Measurements from ENCODE around the gene RNF103. TPM values are rescaled to one million over a fixed set of nuclear protein-coding genes. Genes with fewer than 3 reads are reported as not detected.

Gene RNF103
- total and polyA plus RNA-seq, 2 of the 13 experiments (the other 11 are each of a cell fraction or from before 2014, with no cell fraction given) = 19.8 to 21.1 TPM

GRCh38 chr2:86623494-86624266, at the start of gene RNF103 (continued):
- no peak; the same call in 1 of the 2 replicates for TF ChIP-seq TOPORS (CRISPR knock-in tag; IDR thresholded peaks at IDR 0.05)
- TF ChIP-seq TFE3 (CRISPR knock-in tag; IDR thresholded peaks at IDR 0.05) = peak; percentile 73
- TF ChIP-seq ZNF552 (CRISPR knock-in tag; IDR thresholded peaks at IDR 0.05; ENCODE audit: borderline replicate concordance) = peak; percentile 86
- TF ChIP-seq CEBPB (IDR thresholded peaks at IDR 0.05; ENCODE audit: borderline replicate concordance, low read depth, low read length) = no peak
- TF ChIP-seq SMAD9 (CRISPR knock-in tag; IDR thresholded peaks at IDR 0.05) = no peak
- TF ChIP-seq SP140L (CRISPR knock-in tag; IDR thresholded peaks at IDR 0.05; ENCODE audit: borderline replicate concordance) = no peak
- TF ChIP-seq ZSCAN25 (CRISPR knock-in tag; IDR thresholded peaks at IDR 0.05) = peak; percentile 68; the same call in 1 of the 2 replicates
- TF ChIP-seq JUND (CRISPR knock-in tag; IDR thresholded peaks at IDR 0.05) = no peak
- no peak for TF ChIP-seq PHB2 (IDR thresholded peaks at IDR 0.05; ENCODE audit: partially characterized antibody)
- TF ChIP-seq CEBPZ (IDR thresholded peaks at IDR 0.05; ENCODE audit: low read length) = no peak
- TF ChIP-seq DRAP1 (CRISPR knock-in tag; IDR thresholded peaks at IDR 0.05) = peak; percentile 99
- TF ChIP-seq ZNF530 (CRISPR knock-in tag; IDR thresholded peaks at IDR 0.05; ENCODE audit: low read depth) = 0 out of 2 replicates have a peak, but pooled peaks have one; percentile 38
- TF ChIP-seq HOXA3 (CRISPR knock-in tag; IDR thresholded peaks at IDR 0.05) = peak; percentile 73
- TF ChIP-seq ZBTB43 (CRISPR knock-in tag; conservative IDR thresholded peaks at IDR 0.05) = peak; percentile 19; the same call in 1 of the 2 replicates
- TF ChIP-seq FUBP1 (CRISPR knock-in tag; IDR thresholded peaks at IDR 0.05; ENCODE audit: borderline replicate concordance) = no peak
- TF ChIP-seq ZNF430 (CRISPR knock-in tag; IDR thresholded peaks at IDR 0.05) = peak; percentile 69; the same call in 1 of the 2 replicates
- peak; percentile 66; the same call in 1 of the 2 replicates for TF ChIP-seq ZBTB7A (CRISPR knock-in tag; IDR thresholded peaks at IDR 0.05)
- TF ChIP-seq MBNL3 (CRISPR knock-in tag; conservative IDR thresholded peaks at IDR 0.05) = no peak

All from HepG2 (cell line).